Measurements from ENCODE around the gene USP50.

- TF ChIP-seq POLR2A (IDR thresholded peaks at IDR 0.05), result no peak
- TF ChIP-seq EP300 (IDR thresholded peaks at IDR 0.05), result no peak
Measured at GRCh38 chr15:50471072-50471471, 75.4 kb downstream of the USP50 start.
